GM21825 (cell line): Measurements from ENCODE around the gene PTPA.

Experiments used
- ATAC-seq: cut with Tn5 transposase; IDR thresholded peaks from one replicate; pipeline ENCODE4 v1.9.1; 2021; ENCODE audit warnings: mild to moderate bottlenecking, moderate library complexity; ENCODE audit not compliant: unreplicated experiment

The PTPA gene

GRCh38 chr9:129136446-129137035 is 25.3 kb downstream of the PTPA start:
- ATAC-seq: no peak

GRCh38 chr9:129137292-129138143 is 26.3 kb downstream of the PTPA start:
- ATAC-seq: no peak

GRCh38 chr9:129138144-129138462 is 26.9 kb downstream of the PTPA start:
- ATAC-seq: no peak

GRCh38 chr9:129138476-129139232 is 27.4 kb downstream of the PTPA start:
- ATAC-seq: no peak

GRCh38 chr9:129139233-129139992 is 28.2 kb downstream of the PTPA start:
- ATAC-seq: peak; percentile 1

- ATAC-seq: peak; percentile 53
These were observed 28.8 kb downstream of the PTPA start for GRCh38 chr9:129139993-129140396.

- peak; percentile 20 for ATAC-seq
These were observed 29.3 kb downstream of the PTPA start for GRCh38 chr9:129140397-129141065.

GRCh38 chr9:129141066-129142041 is 30.1 kb downstream of the PTPA start:
- peak; percentile 39 for ATAC-seq

- ATAC-seq: no peak
These were observed 31.1 kb downstream of the PTPA start for GRCh38 chr9:129142138-129142935.

GRCh38 chr9:129143031-129143927 is 32.1 kb downstream of the PTPA start:
- no peak for ATAC-seq

GRCh38 chr9:129145316-129145715 is 34.1 kb downstream of the PTPA start:
- no peak for ATAC-seq

GRCh38 chr9:129145841-129146292 is 34.7 kb downstream of the PTPA start:
- ATAC-seq: no peak

GRCh38 chr9:129146441-129146941 is 35.3 kb downstream of the PTPA start:
- ATAC-seq: no peak

GRCh38 chr9:129148463-129149204 is 37.4 kb downstream of the PTPA start:
- ATAC-seq: no peak

GRCh38 chr9:129149442-129149841 is 38.2 kb downstream of the PTPA start:
- no peak for ATAC-seq

- no peak for ATAC-seq
These were observed 38.9 kb downstream of the PTPA start for GRCh38 chr9:129150122-129150521.
